WTC11 (cell line): ENCODE data around the gene ZBTB20. TPM values are rescaled to one million over a fixed set of nuclear protein-coding genes. Genes with fewer than 3 reads are reported as not detected.

Source experiments
- ATAC-seq: fragments of 200-7000 bp; cut with Tn5 transposase; 2 replicates; pipeline ENCODE4 v1.10.0; 2021; ENCODE audit warnings: mild to moderate bottlenecking, moderate library complexity
- CTCF ChIA-PET: fragments of 300-600 bp; sonication (Branson Sonifier 250); formaldehyde crosslinking; loops from one replicate; lab custom pipeline; 2021; ENCODE audit warnings: antibody characterized with exemption; lab: Charles Lee
- POLR2A ChIA-PET: fragments of 350-600 bp; sonication (Branson Sonifier 250); formaldehyde crosslinking; loops from one replicate; lab custom pipeline; 2021; ENCODE audit warnings: antibody characterized with exemption; lab: Charles Lee
- DNase-seq: peaks from one replicate; pipeline ENCODE4 v3.0.0; 2021; ENCODE audit warnings: low spot score
- H3K27ac Mint-ChIP-seq: 2 replicates; pipeline ENCODE4 v1.8.0; 2021; ENCODE audit warnings: mixed read lengths
- H3K27me3 Mint-ChIP-seq: 2 replicates; pipeline ENCODE4 v1.8.0; 2021; ENCODE audit warnings: low read depth, mild to moderate bottlenecking, moderate library complexity, mixed read lengths
- H3K36me3 Mint-ChIP-seq: 2 replicates; pipeline ENCODE4 v1.8.0; 2021; ENCODE audit warnings: mixed read lengths
- H3K4me1 Mint-ChIP-seq: 2 replicates; pipeline ENCODE4 v1.8.0; 2022; ENCODE audit warnings: mixed read lengths
- H3K4me3 Mint-ChIP-seq: 2 replicates; pipeline ENCODE4 v1.8.0; 2021; ENCODE audit warnings: mild to moderate bottlenecking, moderate library complexity, mixed read lengths
- H3K9me3 Mint-ChIP-seq: 2 replicates; pipeline ENCODE4 v1.8.0; 2021; ENCODE audit warnings: mixed read lengths
- CREM ChIP-seq: sonication (generic); formaldehyde crosslinking; IDR thresholded peaks from 2 replicates; pipeline ENCODE4 v1.8.1; 2022; ENCODE audit warnings: mild to moderate bottlenecking, missing genetic modification reagents, moderate library complexity
- EMX1 ChIP-seq: fragments of 250-450 bp; sonication (Bioruptor Pico); IDR thresholded peaks from 2 replicates; pipeline ENCODE4 v1.8.0; 2021; ENCODE audit warnings: mild to moderate bottlenecking
- GRHL2 ChIP-seq: fragments of 250-450 bp; sonication (Bioruptor Pico); IDR thresholded peaks from 2 replicates; pipeline ENCODE4 v1.8.0; 2022; ENCODE audit warnings: mild to moderate bottlenecking, moderate library complexity; ENCODE audit not compliant: insufficient replicate concordance, severe bottlenecking
- GTF2I ChIP-seq: fragments of 250-450 bp; sonication (Bioruptor Pico); conservative IDR thresholded peaks from 2 replicates; pipeline ENCODE4 v1.4.0; 2021; ENCODE audit warnings: mild to moderate bottlenecking
- IRF2 ChIP-seq: sonication (generic); formaldehyde crosslinking; IDR thresholded peaks from 2 replicates; pipeline ENCODE4 v1.8.0; 2022; ENCODE audit warnings: low read depth, missing genetic modification reagents, borderline replicate concordance
- NR1H2 ChIP-seq: sonication (generic); formaldehyde crosslinking; IDR thresholded peaks from 2 replicates; pipeline ENCODE4 v1.9.0; 2021; ENCODE audit warnings: mild to moderate bottlenecking, moderate library complexity, missing genetic modification reagents
- SMAD3 ChIP-seq: sonication (generic); formaldehyde crosslinking; IDR thresholded peaks from 2 replicates; pipeline ENCODE4 v1.8.0; 2022; ENCODE audit warnings: missing genetic modification reagents, mild to moderate bottlenecking, borderline replicate concordance
- USF2 ChIP-seq: sonication (generic); formaldehyde crosslinking; IDR thresholded peaks from 2 replicates; pipeline ENCODE4 v1.8.1; 2023; ENCODE audit warnings: mild to moderate bottlenecking, missing genetic modification reagents, moderate library complexity
- ZNF281 ChIP-seq: sonication (generic); formaldehyde crosslinking; IDR thresholded peaks from 2 replicates; pipeline ENCODE4 v1.8.0; 2023; ENCODE audit warnings: mild to moderate bottlenecking, missing genetic modification reagents
- ZNF396 ChIP-seq: fragments of 250-450 bp; sonication (Bioruptor Pico); IDR thresholded peaks from 2 replicates; pipeline ENCODE4 v1.8.0; 2021; ENCODE audit warnings: mild to moderate bottlenecking, moderate library complexity, borderline replicate concordance
- total RNA-seq: library from RNA; stranded (reverse); gene quantifications from 3 replicates; pipeline ENCODE4 v1.2.3, GENCODE V29; 2021
- TF ChIP-seq, protein P1 (sequence below): sonication (generic); formaldehyde crosslinking; IDR thresholded peaks from 2 replicates; pipeline ENCODE4 v1.8.0; 2022; ENCODE audit warnings: missing genetic modification reagents
- TF ChIP-seq, protein P2 (sequence below): sonication (generic); formaldehyde crosslinking; IDR thresholded peaks from 2 replicates; pipeline ENCODE4 v1.8.0; 2022; ENCODE audit warnings: mild to moderate bottlenecking, missing genetic modification reagents
- TF ChIP-seq, protein P3 (sequence below): sonication (generic); formaldehyde crosslinking; IDR thresholded peaks from 2 replicates; pipeline ENCODE4 v1.8.1; 2022; ENCODE audit warnings: missing genetic modification reagents, borderline replicate concordance
- TF ChIP-seq, protein P4 (sequence below): fragments of 250-450 bp; sonication (Bioruptor Pico); IDR thresholded peaks from 2 replicates; pipeline ENCODE4 v1.8.0; 2021; ENCODE audit warnings: mild to moderate bottlenecking
- TF ChIP-seq, protein P5 (sequence below): sonication (generic); formaldehyde crosslinking; IDR thresholded peaks from 2 replicates; pipeline ENCODE4 v1.8.1; 2023; ENCODE audit warnings: mild to moderate bottlenecking, missing genetic modification reagents, moderate library complexity
- TF ChIP-seq, protein P6 (sequence below): fragments of 250-450 bp; sonication (Bioruptor Pico); IDR thresholded peaks from 2 replicates; pipeline ENCODE4 v1.9.0; 2021; ENCODE audit warnings: mild to moderate bottlenecking

ZBTB20 gene
- total RNA-seq, 1 experiment from 2014 or later, result 1.5 TPM

DNA sequence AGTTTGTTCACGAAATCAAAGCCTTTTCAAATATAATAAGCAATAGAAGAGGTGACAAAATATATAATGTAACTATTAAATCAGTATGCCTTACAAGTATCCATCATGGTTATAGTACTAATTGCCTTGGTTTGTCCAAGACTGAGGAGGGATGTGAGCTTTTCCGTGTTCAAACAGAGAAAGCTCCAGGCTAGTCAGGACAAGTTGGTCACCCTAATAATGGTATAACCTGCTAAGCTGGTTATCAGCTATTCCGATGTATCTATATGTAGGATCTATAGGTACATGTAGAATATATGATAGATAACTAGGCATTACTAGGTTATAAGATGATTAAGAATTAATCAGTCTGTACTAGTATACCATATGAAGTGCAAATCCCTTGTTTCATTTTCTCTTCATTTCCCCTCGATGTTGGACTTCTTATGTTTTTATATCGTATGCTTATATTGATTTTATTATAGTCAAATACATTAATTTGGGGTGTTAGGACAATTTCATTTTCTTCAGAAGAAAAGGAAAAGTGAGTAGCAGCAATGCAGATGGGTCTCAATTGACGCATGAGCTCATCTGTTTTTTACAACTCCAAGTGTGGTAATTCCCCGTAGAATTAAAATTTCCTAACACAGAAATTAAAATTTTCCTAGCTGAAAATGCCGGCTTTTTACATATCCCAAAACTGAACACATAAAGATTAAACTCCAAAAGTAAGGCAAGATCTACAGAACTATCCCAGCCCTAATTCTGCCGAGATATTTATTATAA, 434.2 kb downstream of the ZBTB20 start:
- ChIA-PET POLR2A (no interaction called here), CTCF (no interaction called here)
- H3K4me1 Mint-ChIP-seq, result peaks cover 17% of the 10 kb centered on the region
- TF ChIP-seq, protein P1, sequence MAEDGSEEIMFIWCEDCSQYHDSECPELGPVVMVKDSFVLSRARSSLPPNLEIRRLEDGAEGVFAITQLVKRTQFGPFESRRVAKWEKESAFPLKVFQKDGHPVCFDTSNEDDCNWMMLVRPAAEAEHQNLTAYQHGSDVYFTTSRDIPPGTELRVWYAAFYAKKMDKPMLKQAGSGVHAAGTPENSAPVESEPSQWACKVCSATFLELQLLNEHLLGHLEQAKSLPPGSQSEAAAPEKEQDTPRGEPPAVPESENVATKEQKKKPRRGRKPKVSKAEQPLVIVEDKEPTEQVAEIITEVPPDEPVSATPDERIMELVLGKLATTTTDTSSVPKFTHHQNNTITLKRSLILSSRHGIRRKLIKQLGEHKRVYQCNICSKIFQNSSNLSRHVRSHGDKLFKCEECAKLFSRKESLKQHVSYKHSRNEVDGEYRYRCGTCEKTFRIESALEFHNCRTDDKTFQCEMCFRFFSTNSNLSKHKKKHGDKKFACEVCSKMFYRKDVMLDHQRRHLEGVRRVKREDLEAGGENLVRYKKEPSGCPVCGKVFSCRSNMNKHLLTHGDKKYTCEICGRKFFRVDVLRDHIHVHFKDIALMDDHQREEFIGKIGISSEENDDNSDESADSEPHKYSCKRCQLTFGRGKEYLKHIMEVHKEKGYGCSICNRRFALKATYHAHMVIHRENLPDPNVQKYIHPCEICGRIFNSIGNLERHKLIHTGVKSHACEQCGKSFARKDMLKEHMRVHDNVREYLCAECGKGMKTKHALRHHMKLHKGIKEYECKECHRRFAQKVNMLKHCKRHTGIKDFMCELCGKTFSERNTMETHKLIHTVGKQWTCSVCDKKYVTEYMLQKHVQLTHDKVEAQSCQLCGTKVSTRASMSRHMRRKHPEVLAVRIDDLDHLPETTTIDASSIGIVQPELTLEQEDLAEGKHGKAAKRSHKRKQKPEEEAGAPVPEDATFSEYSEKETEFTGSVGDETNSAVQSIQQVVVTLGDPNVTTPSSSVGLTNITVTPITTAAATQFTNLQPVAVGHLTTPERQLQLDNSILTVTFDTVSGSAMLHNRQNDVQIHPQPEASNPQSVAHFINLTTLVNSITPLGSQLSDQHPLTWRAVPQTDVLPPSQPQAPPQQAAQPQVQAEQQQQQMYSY, result no peak
- TF ChIP-seq, protein P2, sequence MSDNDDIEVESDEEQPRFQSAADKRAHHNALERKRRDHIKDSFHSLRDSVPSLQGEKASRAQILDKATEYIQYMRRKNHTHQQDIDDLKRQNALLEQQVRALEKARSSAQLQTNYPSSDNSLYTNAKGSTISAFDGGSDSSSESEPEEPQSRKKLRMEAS (CRISPR knock-in tag), result no peak
- TF ChIP-seq, protein P3, sequence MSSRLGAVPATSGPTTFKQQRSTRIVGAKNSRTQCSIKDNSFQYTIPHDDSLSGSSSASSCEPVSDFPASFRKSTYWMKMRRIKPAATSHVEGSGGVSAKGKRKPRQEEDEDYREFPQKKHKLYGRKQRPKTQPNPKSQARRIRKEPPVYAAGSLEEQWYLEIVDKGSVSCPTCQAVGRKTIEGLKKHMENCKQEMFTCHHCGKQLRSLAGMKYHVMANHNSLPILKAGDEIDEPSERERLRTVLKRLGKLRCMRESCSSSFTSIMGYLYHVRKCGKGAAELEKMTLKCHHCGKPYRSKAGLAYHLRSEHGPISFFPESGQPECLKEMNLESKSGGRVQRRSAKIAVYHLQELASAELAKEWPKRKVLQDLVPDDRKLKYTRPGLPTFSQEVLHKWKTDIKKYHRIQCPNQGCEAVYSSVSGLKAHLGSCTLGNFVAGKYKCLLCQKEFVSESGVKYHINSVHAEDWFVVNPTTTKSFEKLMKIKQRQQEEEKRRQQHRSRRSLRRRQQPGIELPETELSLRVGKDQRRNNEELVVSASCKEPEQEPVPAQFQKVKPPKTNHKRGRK (CRISPR knock-in tag), result no peak
- no peak for TF ChIP-seq CREM (CRISPR knock-in tag)
- no peak for TF ChIP-seq SMAD3 (CRISPR knock-in tag)
- TF ChIP-seq EMX1 (CRISPR knock-in tag), result no peak
- no peak for TF ChIP-seq USF2 (CRISPR knock-in tag)
- no peak for TF ChIP-seq IRF2 (CRISPR knock-in tag)
- ATAC-seq, result no peak
- no peaks in the 10 kb centered on the region for H3K27me3 Mint-ChIP-seq
- no peaks in the 10 kb centered on the region for H3K9me3 Mint-ChIP-seq
- no peak overlapping the region for H3K27ac Mint-ChIP-seq
- H3K36me3 Mint-ChIP-seq, result no peaks in the 10 kb centered on the region
- no peak for DNase-seq
- no peak overlapping the region for H3K4me3 Mint-ChIP-seq

DNA sequence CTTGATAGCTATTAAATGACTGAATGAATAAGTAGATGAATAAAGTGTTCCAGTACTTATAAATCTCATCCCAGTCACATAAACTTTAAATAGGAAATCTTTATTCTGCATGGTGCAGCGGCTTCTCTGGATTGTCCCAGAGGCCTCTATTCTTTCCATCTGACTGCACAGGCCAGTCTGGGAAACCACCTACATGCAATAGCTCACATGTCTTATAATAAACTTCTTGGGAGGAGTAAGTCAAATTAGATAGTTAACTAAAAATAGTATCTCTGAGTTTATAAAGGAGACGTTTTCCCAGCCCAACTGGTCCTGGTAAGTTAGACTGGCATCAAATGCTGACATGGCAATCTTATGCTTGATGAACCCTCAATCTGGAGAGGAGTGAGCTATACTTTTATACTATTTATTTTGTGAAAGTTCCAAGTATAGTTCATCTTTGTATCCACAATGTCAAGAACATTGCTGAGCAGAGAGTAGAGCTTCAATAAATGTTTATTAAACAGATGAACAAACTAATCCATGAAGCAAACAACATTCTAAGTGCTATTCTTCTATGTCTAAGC, 435.7 kb downstream of the ZBTB20 start:
- H3K27me3 Mint-ChIP-seq, result no peaks in the 10 kb centered on the region
- POLR2A ChIA-PET, result no interaction called here
- peaks cover 32% of the 10 kb centered on the region for H3K4me1 Mint-ChIP-seq
- H3K4me3 Mint-ChIP-seq, result no peak overlapping the region
- H3K27ac Mint-ChIP-seq, result no peak overlapping the region
- DNase-seq (no peak), ATAC-seq (no peak)
- no peaks in the 10 kb centered on the region for H3K9me3 Mint-ChIP-seq
- TF ChIP-seq NR1H2 (CRISPR knock-in tag), result no peak
- TF ChIP-seq ZNF281 (CRISPR knock-in tag), result no peak
- TF ChIP-seq GRHL2, result no peak
- CTCF ChIA-PET, result no interaction called here
- no peaks in the 10 kb centered on the region for H3K36me3 Mint-ChIP-seq

- ATAC-seq (no peak), DNase-seq (no peak)
- Mint-ChIP-seq H3K36me3 (no peaks in the 10 kb centered on the region), H3K9me3 (no peaks in the 10 kb centered on the region), H3K27me3 (no peaks in the 10 kb centered on the region), H3K27ac (no peak overlapping the region), H3K4me3 (no peak overlapping the region), H3K4me1 (peaks cover 21% of the 10 kb centered on the region)
- ChIA-PET CTCF (no interaction called here), POLR2A (no interaction called here)
- no peak for TF ChIP-seq GTF2I (CRISPR knock-in tag)
- no peak for TF ChIP-seq CREM (CRISPR knock-in tag)
- TF ChIP-seq, protein P3 (CRISPR knock-in tag), result no peak
- TF ChIP-seq, protein P4, sequence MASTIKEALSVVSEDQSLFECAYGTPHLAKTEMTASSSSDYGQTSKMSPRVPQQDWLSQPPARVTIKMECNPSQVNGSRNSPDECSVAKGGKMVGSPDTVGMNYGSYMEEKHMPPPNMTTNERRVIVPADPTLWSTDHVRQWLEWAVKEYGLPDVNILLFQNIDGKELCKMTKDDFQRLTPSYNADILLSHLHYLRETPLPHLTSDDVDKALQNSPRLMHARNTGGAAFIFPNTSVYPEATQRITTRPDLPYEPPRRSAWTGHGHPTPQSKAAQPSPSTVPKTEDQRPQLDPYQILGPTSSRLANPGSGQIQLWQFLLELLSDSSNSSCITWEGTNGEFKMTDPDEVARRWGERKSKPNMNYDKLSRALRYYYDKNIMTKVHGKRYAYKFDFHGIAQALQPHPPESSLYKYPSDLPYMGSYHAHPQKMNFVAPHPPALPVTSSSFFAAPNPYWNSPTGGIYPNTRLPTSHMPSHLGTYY (CRISPR knock-in tag), result no peak
- TF ChIP-seq, protein P5, sequence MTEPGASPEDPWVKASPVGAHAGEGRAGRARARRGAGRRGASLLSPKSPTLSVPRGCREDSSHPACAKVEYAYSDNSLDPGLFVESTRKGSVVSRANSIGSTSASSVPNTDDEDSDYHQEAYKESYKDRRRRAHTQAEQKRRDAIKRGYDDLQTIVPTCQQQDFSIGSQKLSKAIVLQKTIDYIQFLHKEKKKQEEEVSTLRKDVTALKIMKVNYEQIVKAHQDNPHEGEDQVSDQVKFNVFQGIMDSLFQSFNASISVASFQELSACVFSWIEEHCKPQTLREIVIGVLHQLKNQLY (CRISPR knock-in tag), result no peak
- TF ChIP-seq ZNF396 (CRISPR knock-in tag), result no peak
- TF ChIP-seq, protein P6, sequence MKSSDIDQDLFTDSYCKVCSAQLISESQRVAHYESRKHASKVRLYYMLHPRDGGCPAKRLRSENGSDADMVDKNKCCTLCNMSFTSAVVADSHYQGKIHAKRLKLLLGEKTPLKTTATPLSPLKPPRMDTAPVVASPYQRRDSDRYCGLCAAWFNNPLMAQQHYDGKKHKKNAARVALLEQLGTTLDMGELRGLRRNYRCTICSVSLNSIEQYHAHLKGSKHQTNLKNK, result no peak
Measured at GRCh38 chr3:114709102-114709501, 438.0 kb downstream of the ZBTB20 start.
